GM19025 (cell line): ENCODE measurements around the gene HLA-E.

Experiments
- ATAC-seq: cut with Tn5 transposase; IDR thresholded peaks from one replicate; pipeline ENCODE4 v1.9.1; 2021; ENCODE audit warnings: mild to moderate bottlenecking, low read depth, moderate library complexity; ENCODE audit not compliant: unreplicated experiment

HLA-E gene

DNA sequence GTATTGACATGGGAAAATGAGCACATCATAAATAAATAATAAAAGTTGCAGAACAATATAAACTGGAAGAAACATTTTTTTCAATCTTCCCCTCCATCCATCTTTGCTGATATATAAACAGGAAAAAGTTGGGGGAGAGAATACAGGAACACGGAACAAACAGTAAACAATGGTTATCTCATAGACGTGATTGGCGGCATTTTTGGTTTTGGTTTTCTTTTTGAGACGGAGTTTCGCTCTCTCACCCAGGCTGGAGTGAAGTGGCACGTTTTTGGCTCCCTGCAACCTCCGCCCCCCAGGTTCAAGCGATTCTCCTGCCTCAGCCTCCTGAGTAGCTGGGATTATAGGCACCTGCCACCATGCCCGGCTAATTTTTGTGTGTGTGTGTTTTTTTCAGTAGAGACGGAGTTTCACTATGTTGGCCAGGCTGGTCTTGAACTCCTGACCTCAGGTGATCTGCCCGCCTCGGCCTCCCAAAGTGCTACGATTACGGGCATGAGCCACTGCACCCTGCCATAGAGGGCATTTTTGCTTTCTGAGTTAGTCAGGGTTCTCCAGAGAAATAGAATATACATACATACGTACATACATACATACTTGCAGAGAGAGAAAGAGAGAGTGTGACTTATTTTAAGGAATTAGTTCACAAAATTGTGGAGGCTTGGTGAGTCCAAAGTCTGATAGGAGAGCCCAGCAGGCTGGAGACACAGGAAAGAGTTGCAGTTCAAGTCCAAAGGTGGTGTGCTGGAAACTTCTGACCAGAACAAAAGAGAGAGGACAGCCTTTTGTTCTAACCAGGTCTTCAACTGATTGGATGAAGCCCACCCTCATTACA lies 44.4 kb downstream of the HLA-E start:
- ATAC-seq: no peak

GRCh38 chr6:30537931-30538330 lies 48.6 kb downstream of the HLA-E start:
- ATAC-seq: no peak

DNA sequence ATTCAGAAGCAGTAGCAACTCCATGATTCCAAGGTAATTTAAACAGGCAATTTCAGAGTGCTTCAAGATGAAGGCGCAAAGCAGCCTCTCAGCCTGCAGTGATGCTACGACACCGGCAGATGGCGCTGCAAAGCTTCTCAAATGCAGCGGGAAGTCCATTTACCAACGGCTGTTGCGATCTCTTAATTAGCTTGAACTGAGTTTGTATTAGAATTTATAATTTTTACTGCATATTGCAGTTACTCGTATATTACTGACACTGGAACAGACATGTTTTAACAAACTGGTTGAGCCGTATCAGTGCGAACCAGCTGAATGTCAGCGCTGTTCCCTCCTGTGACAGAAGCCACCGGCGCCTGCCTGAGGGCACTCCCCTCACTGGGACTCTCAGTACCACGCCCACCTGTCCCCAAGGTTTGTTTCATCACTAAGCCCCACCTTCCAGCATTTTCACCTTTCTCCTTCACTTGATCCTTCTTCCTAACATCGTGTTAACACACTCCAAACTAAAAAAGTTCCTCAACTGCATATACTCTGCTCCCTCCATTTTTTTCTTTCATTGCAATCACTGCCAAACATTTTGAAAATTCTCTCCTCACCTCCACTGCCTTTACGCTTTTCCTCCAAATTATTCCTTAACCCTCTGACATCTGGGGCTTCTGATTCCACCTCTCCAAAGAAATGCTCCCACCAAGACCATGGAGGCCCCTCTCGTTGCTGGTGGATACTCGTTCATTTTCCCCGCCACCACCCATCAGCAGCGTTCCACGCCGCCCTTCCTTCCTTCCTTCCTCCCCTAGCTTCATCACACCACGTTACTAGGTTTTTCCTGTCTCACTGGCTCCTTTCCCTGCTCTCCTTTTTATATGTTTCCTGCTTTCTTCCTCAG lies 52.5 kb downstream of the HLA-E start:
- no peak for ATAC-seq

DNA sequence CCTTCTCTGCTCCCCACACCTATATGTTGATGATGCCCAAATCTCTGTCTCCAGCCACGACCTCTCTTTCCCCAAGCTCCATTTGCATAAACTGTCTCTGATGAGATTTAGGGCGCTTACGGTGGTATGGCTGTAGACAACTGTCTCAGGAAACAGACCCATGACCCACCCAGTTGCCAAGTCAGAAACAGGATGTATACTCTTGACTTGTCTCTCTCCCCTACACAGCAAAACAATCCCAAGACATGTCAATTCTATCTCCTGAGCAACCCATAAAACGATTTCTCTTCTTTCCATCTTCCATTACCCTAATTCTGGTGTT lies 53.1 kb downstream of the HLA-E start:
- no peak for ATAC-seq

GRCh38 chr6:30542915-30543314 lies 53.6 kb downstream of the HLA-E start:
- no peak for ATAC-seq
